Prostate gland (tissue), 2 donors: Measurements from ENCODE around the gene POLK. TPM values are rescaled to one million over a fixed set of nuclear protein-coding genes. Genes with fewer than 3 reads are reported as not detected.
"Not testable (repeated sequence)": the region's sequence is repeated elsewhere in the genome, so short reads cannot be mapped to it uniquely, and the experiment has no call there.

Experiments
- DNase-seq: peaks from one replicate; pipeline ENCODE4 v3.0.0-alpha.2; 2019; ENCODE audit warnings: low spot score
- H3K27ac ChIP-seq, 2 donors: fragments of 200-600 bp; sonication (generic); 2 replicates each; pipeline ENCODE4 v1.5.1; 2017 to 2019
- H3K27me3 ChIP-seq: fragments of 200-600 bp; sonication (generic); replicated peaks from 2 replicates; pipeline ENCODE4 v1.5.1; 2019; ENCODE audit not compliant: insufficient read depth
- H3K36me3 ChIP-seq, 2 donors: fragments of 200-600 bp; sonication (generic); 1 replicate in 1 of 2; 2 replicates in 1 of 2; pipeline versions ENCODE4 v1.5.1 to v1.8.1; 2017 to 2019
- H3K4me1 ChIP-seq: fragments of 200-600 bp; sonication (generic); replicated peaks from 2 replicates; pipeline ENCODE4 v1.5.1; 2019
- H3K4me3 ChIP-seq, 2 donors: fragments of 200-600 bp; sonication (generic); 2 replicates each; pipeline ENCODE4 v1.5.1; 2017 to 2019
- H3K9me3 ChIP-seq: fragments of 200-600 bp; sonication (generic); 2 replicates; pipeline ENCODE4 v1.5.1; 2017
- POLR2A ChIP-seq: fragments of 450-650 bp; IDR thresholded peaks from one replicate; pipeline ENCODE4 v1.6.1; 2016; ENCODE audit warnings: antibody characterized with exemption, mild to moderate bottlenecking
- POLR2AphosphoS5 ChIP-seq: sonication (generic); formaldehyde crosslinking; IDR thresholded peaks from one replicate; pipeline ENCODE4 v1.6.1; 2017; ENCODE audit warnings: antibody characterized with exemption
- WGBS: methylation state at CpG from one replicate; pipeline ENCODE4 v1.1.5; 2018; 5-methylcytosine and 5-hydroxymethylcytosine counted together
- intact Hi-C: fragments of 100-400 bp; cut with DNase I; formaldehyde crosslinking; loops from one replicate; pipeline ENCODE4 v1.14.2; 2022
- total RNA-seq, 2 donors: library from RNA; depleted of rRNA; stranded (reverse); fragments of >200 nt; gene quantifications; one replicate each; pipeline ENCODE4 v1.1.0, GENCODE V29; 2016
- TF ChIP-seq, protein P1 (sequence below), 4 experiments: fragments of 200-600 bp in 2 of 4; fragments of 450-650 bp in 2 of 4; sonication (generic) in 2 of 4; IDR thresholded peaks; 1 replicate in 3 of 4; 2 replicates in 1 of 4; pipeline ENCODE4 v1.5.1; 2016 to 2019; ENCODE audit warnings: antibody characterized with exemption in 4 of 4, mild to moderate bottlenecking in 2 of 4, moderate library complexity in 2 of 4

Gene POLK
- total RNA-seq, 2 donors from 2014 or later, result 28.4 to 33.6 TPM

DNA sequence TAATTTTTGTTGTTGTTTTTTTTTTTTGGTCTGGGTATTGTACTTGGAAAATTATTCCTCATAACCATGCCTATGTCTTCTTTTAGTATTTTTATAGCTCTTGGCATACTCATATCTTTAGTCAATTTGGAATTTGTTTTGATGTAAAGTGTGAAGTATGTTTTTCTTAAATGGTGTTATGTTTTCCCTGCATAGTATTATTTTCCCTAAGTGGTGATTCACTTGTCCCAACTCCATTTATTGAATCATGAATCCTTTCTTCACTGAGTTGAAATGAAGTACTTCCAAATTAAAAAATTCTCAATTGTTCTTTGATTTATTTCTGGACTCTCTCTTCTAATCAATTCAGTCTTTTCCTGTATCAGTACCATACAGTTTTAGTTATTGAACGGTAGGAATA is 46.5 kb downstream of the POLK start:
- TF ChIP-seq POLR2A (no peak), POLR2AphosphoS5 (no peak)
- TF ChIP-seq, protein P1, sequence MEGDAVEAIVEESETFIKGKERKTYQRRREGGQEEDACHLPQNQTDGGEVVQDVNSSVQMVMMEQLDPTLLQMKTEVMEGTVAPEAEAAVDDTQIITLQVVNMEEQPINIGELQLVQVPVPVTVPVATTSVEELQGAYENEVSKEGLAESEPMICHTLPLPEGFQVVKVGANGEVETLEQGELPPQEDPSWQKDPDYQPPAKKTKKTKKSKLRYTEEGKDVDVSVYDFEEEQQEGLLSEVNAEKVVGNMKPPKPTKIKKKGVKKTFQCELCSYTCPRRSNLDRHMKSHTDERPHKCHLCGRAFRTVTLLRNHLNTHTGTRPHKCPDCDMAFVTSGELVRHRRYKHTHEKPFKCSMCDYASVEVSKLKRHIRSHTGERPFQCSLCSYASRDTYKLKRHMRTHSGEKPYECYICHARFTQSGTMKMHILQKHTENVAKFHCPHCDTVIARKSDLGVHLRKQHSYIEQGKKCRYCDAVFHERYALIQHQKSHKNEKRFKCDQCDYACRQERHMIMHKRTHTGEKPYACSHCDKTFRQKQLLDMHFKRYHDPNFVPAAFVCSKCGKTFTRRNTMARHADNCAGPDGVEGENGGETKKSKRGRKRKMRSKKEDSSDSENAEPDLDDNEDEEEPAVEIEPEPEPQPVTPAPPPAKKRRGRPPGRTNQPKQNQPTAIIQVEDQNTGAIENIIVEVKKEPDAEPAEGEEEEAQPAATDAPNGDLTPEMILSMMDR (IDR thresholded peaks at IDR 0.05), result no peak
- 95% methylated on average over 1 of the region's 1 CpG for WGBS
- H3K36me3 ChIP-seq, result no peaks in the 10 kb centered on the region
- no peaks in the 10 kb centered on the region for H3K27me3 ChIP-seq
- no peak for DNase-seq
- no peak overlapping the region for H3K27ac ChIP-seq
- no peaks in the 10 kb centered on the region for H3K4me1 ChIP-seq
- intact Hi-C loops, result no loop called here
- no peaks in the 10 kb centered on the region for H3K9me3 ChIP-seq
- no peak overlapping the region for H3K4me3 ChIP-seq

DNA sequence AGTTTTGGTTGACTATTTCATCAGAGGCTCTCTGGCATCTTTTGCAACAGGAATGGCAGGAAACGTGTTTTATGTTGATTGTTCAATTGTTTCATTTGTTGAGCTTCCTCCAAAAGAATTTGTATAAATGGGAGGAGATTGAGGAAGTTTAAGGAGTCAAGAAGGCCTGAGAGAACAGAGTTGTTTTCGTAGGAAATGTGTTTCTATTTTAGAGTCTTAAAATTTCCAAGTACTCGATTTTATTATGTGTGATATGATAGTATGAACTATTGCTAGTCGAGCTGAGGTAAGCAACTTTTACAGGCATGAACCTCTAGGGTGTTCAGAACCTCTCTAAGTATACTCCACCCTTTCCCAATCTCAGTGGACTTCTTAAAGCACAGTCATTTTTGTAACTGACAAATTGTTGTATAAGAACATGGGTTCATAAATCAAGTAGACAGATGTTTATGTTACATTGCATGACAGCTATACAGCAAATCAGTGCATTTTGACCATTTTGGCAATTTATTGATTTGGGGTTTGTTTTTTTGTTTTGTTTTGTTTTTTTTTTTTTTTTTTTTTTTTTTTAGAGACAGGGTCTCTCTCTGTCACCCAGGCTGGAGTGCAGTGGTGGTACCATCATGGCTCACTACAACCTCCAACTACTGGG is 47.4 kb downstream of the POLK start:
- DNase-seq, result no peak
- Histone ChIP-seq H3K27ac (no peak overlapping the region), H3K27me3 (no peaks in the 10 kb centered on the region), H3K9me3 (no peaks in the 10 kb centered on the region), H3K4me3 (no peak overlapping the region), H3K4me1 (no peaks in the 10 kb centered on the region), H3K36me3 (no peaks in the 10 kb centered on the region)
- WGBS, result 68% methylated on average over 4 of the region's 4 CpGs
- TF ChIP-seq, protein P1 (IDR thresholded peaks at IDR 0.05), result no peak
- TF ChIP-seq POLR2AphosphoS5, result peak; percentile 23
- no peak for TF ChIP-seq POLR2A
- intact Hi-C loops, result no loop called here

DNA sequence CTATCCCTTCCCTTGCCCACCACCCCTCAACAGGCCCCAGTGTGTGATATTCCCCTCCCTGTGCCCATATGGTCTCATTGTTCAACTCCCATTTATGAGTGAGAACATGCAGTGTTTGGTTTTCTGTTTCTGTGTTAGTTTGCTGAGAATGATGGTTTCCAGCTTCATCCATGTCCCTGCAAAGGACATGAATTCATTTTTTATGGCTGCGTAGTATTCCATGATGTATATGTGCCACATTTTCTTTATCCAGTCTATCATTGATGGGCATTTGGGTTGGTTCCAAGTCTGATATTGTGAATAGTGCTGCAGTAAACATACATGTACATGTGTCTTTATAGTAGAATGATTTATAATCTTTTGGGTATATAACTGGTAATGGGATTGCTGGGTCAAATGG is 49.0 kb downstream of the POLK start:
- H3K9me3 ChIP-seq, H3K4me3 ChIP-seq, H3K4me1 ChIP-seq, H3K36me3 ChIP-seq, DNase-seq, H3K27ac ChIP-seq, H3K27me3 ChIP-seq, intact Hi-C loops: not testable (repeated sequence)
- 96% methylated on average over 1 of the region's 1 CpG for WGBS

DNA sequence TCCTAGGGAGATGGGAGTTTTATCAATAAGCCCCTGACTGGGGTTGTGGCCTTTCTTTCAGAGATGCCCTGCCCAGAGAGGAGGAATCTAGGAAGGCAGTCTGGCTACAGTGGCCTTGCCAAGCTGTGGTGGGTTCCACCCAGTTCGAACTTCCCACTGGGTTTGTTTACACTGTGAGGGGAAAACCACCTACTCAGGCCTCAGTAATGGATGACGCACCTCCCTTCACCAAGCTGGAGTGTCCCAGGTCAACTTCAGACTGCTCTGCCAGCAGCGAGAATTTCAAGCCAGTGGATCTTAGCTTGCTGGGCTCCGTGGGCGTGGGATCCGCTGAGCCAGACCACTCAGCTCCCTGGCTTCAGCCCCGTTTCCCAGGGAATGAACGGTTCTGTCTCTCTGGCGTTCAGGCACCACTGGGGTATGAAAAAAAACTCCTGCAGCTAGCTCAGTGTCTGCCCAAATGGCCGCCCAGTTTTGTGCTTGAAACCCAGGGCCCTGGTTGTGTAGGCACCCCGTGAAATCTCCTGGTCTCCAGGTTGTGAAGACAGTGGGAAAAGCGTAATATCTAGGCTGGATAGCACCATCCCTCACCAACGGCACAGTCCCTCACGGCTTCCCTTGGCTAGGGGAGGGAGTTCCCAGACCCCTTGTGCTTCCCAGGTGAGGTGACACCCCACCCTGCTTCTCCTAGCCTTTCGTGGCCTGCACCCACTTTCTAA is 54.5 kb downstream of the POLK start:
- intact Hi-C loops, H3K4me3 ChIP-seq, H3K36me3 ChIP-seq, H3K27ac ChIP-seq, DNase-seq, H3K9me3 ChIP-seq, H3K4me1 ChIP-seq, H3K27me3 ChIP-seq: not testable (repeated sequence)
- 95% methylated on average over 15 of the region's 15 CpGs for WGBS

DNA sequence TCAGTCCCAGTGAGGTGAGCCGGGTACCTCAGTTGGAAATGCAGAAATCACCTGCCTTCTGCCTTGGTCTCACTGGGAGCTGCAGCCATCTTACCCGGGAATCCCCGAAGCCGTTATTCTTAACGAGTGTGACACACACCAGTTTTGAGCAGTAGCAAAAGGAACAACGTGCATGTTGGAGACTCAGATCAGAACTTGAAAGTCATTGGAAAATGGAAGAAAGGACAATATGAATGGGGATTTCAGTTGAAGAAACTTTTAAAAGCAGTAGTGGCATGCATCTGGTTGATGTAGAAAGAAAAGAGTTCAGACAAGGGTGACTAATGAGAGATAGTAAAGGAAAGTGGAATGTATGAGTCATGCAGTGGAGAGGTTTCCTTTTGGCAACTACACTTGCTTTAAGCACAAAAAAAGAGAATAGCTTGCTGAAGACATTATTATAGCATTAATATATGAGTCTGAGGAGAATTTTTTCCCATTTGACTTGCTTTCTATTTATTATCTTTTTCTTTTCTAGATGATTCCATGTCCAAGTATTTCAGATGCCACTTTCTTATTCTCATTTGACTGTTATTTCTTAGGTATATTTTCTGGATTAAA is 55.1 kb downstream of the POLK start:
- H3K4me3 ChIP-seq, result no peak overlapping the region
- H3K9me3 ChIP-seq, result no peaks in the 10 kb centered on the region
- H3K27me3 ChIP-seq, result no peaks in the 10 kb centered on the region
- TF ChIP-seq POLR2AphosphoS5 (peak; percentile 83), POLR2A (no peak)
- TF ChIP-seq, protein P1 (IDR thresholded peaks at IDR 0.05), result no peak
- no peak overlapping the region for H3K27ac ChIP-seq
- peak; percentile 15 for DNase-seq
- 62% methylated on average over 6 of the region's 6 CpGs for WGBS
- H3K36me3 ChIP-seq, result no peaks in the 10 kb centered on the region
- H3K4me1 ChIP-seq, result no peaks in the 10 kb centered on the region
- intact Hi-C loops, result no loop called here
